CD4-positive, alpha-beta T cell treated with Interleukin-6 for 4 hours (primary cell): ENCODE data around the gene NOTCH3.

Experiments
- DNase-seq: peaks from one replicate; pipeline ENCODE4 v3.0.0-alpha.2; 2020; ENCODE audit warnings: mixed read lengths

NOTCH3 gene

DNA sequence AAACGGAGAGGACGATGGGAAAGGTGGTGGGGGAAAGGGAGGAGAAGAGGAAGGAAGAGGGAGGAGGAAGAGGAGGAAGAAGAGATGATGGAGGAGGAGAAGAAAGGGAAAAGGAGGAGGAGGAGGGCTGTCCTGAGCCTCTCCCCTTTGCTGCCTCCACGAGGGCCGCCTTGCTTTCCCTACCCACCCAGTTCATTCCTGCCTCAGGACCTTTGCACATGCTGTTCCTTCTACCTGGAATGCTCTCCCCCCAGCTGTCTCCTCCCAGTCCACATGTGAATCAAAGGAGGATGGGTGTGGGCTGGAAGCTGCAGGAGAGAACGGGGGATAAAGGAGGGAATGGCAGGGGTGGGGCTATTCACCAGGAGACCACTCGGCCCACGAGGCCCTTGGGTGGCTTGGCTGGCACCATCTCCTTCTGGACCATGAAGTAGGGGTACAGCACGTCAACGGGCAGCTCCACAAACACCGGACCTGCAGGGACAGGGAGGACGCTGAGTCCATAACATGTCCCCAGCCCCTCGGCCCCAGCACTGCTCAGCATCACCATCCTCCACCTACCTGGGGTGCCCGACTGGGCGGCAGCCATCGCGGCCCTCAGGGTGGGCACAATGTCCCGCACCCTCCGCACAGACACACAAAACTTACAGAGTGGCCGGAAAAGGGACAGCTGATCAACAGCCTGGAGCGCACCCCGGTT lies 78.3 kb downstream of the NOTCH3 start:
- no peak for DNase-seq

DNA sequence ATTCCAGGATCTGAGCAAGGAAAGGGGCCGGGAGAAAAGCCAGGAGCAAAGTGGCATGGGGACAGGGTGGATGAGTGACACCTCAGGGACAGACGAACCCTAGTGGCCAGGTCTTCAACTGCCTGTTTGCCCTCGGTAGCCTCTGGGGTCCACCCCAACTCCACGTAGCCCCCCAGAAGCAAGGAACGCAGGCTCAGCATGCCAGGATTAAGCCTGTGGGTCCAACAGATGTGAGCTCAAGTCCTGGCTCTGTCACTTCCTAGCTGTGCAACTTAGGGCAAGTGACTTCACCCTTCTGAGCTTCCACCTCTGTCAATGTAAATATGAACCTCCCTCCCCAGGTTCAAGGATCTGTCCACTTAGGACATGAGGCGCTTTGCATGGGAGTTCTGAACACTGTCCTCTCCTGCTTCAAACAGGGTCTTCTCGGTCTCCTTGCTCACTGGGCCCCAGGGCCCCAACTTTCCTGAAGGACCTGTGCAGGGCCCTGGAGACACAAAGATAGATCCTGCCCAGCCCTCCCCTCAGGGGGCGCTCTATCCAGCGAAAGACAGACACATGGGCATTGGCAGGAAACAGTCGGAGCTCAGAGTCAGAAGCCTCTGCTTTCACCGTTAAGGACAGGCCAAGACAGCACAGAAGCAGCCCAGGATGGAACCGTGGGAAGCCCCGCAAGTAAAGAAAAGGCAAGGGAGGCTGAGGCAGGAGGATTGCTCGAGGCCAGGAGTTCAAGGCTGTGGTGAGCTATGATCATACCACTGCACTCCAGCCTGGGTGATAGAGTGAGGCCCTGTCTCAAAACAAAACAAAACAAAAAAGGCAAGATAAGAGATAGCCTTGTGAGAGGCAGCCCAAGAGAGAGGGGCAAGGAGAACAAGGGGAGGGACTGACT lies 80.4 kb downstream of the NOTCH3 start:
- DNase-seq = no peak

DNA sequence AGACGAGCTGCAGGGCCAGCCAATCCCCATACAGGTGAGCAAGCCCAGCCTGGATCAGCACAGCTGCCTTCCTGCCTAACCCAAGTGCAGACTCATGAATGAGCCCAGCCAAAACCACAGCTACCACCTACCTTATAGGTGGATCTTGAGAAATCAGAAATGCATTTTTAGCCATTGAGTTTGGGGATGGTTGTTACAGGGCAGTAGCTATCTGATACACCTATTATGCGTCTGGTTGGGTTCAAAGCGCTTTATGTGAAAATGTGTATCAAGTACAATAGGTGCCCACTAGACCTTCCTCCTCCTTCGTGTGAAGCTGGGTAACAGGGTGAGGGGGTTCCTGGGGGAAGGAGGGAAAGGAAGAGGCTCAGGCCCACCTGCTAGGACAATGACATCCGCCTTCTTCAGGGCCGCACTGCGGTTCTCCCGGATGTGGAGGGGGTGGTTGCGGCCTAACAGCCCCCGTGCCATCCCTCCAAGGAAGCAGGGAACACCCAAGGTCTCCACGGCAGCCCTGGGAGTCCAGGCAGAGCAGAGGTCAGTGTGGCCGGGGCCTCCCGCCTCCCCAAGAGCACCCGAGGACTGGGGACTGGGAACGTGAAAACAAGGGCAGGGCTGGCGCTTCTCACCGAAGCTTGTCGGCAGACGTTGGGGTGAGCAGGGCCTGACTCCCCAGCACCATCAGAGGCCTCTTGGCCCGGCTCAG lies 81.9 kb downstream of the NOTCH3 start:
- no peak for DNase-seq

DNA sequence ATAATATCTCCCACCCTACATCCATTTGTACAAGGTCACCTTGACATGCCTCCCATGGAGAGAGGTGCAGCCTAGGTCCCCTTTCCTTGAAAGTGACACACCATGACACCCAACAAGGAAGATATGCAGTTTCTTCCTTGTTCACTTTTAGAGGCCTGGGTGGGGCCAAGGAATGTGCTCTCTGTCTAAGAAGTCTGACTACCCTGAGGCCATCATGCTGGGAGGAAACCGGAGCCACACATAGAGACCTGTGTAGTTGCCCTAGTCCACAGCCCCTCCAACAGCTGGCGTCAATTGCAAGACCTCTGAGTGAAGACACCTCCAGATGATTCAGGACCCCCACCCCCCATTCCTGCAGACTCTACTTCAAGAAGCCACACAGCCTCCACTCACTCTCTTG lies 82.5 kb downstream of the NOTCH3 start:
- no peak for DNase-seq

DNA sequence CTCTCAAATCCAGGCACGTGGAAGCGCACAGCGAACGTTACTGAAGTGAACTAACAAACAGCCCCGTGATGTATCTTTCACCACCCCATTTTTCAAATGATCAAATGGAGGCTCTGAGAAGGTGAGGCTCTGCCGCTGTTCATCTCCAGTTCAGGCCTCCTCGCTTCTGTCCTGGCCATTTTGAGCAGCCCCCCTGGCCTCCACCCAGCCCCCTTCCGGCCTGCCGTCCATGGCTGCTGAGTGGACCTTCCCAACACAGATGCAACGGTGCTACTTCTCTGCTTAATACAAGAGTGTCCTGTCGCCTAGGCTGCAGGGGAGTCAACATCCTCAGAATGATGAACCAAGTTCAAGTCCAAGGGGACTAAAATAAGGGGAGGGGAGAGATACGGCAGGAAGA lies 83.9 kb downstream of the NOTCH3 start:
- DNase-seq = no peak

DNA sequence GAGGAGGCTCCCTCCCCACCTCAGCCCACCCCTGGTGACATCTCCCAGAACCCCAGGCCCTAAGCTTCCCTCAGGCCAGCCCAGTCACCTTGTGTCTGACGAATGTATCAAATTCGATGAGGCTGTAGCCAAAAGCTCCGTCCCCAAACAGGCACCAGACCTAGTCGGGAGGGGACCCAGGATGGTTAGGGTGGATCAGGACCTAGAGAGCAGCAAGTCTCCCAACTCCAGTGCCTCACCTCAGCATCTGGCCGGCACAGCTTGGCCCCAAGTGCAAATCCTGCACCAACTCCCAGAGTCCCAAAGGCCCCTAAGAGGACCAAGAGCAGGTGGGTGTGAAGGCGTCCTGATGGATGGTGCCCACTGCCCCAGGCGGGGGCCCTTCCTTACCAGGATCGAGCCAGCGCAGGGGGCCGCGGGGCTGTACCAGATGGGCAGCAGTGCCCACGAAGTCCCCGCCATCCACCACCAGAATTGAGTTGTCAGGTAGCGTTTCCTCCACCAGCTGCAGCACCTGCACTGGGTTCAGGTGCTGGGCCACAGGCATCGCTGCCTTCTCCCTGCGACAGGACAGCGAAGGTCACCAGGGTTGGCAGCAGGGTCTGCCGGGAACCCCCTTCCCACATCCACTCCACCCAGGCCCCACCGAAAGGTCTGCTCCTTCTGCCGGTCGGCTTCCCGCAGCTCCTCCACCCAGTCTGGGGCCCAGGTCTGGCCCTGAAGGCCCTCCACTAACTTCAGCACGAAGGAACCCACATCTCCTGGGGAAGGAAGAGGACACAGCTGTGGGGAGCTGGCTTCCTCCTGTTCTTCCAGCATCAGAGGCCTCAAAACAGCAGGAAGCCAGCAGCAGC lies 84.8 kb downstream of the NOTCH3 start:
- DNase-seq = no peak

DNA sequence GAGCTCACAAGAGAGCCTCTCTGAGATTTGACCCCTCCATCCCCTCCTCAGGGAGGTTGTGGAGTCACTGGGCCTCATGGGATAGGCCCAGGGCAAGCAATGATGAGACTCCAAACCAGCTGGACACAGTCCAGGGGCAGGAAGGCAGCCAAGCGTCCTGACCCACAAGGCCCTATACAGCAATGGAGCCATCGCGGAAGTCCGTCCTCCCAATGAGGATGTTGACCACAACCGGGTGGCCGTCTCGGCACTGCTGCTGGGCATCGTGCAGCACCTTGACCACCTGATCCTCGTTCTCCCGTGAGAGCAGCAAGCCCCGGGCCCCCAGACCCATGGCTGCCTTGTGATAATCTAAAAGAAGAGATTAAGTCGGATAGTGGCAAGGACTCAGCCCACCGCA lies 85.7 kb downstream of the NOTCH3 start:
- DNase-seq = no peak

DNA sequence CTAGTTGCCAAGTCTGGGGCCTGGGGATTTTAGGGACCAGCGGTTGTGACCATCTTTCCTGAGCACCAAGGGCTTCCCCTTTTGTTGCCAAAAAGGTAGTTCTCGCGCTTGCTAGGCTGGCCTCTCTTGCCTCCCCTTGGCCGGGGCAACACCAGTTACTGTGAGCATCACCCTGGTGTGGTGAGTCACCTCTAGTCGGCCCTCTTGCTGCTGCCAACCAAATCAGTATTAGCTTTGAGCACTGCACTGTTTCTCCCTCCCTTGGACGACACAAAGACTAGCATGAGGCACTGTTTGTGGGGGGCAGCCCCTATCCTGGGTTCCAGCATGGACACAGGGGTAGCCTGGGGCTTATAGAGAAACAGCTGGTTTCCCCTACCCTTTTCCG lies 86.6 kb downstream of the NOTCH3 start:
- no peak for DNase-seq

DNA sequence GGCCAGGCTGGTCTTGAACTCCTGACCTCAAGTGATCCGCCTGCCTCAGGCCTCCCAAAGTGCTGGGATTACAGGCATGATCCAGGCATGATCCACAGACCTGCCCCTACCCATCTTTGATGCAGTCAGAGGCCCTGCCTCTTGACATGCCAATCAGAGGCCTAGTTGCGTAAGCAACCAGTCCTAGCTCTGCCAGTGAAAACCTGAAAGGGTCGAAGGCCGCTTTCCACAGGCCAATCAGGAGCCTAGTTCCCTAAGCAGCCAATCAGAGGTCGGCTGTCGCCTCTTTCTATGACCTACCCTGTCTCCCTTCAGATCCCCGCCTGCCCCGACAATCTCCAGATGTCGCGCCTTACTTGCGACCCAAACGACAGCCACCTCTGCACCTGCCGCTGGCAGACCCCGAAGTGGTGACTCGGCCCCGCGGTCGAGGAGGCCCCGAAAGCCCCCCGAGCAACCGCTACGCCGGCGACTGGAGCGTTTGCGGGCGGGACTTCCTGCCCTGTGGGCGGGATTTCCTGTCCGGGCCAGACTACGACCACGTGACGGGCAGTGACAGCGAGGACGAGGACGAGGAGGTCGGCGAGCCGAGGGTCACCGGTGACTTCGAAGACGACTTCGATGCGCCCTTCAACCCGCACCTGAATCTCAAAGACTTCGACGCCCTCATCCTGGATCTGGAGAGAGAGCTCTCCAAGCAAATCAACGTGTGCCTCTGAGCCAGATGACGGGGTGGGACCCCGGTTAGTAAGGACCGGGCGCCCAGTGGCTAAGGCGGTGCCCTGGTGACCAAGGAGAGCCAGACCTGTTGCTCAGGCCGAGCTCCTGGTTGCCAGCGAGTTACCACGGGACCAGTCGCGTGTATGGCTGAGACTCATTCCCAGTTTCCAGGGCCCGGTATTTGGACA lies 87.3 kb downstream of the NOTCH3 start:
- no peak for DNase-seq

DNA sequence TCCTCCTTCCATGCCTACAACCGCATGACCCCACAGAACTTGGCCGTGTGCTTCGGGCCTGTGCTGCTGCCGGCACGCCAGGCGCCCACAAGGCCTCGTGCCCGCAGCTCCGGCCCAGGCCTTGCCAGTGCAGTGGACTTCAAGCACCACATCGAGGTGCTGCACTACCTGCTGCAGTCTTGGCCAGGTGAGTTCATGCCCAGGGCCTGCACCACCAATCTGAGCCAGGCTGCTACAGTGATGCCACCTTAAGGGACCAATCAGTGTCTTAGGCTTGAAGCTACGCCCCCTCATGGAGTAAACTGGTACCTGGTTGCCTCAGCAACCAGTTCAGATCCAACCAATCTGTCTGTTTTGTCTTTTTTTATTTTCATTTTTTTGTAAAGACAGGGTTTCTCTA lies 88.4 kb downstream of the NOTCH3 start:
- no peak for DNase-seq

DNA sequence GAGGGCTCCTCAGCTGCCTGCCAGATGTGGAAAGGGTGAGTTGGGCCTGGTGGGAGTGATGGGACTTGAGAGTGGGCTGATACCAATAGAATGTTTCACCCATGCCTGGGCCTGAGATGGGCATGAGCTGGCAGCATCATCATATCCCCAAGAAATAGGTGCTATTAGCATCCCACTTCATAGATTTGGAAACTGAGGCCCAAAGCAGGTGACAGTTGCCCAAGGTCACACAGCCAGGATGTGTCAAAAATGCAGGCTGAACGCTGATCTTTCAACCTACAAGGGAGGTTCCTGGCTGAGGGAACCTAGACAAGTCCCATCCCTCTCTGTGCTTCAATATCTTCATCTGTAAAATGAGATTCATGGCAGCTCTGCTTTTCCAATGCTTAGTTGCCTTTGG lies 89.0 kb downstream of the NOTCH3 start:
- DNase-seq = no peak

DNA sequence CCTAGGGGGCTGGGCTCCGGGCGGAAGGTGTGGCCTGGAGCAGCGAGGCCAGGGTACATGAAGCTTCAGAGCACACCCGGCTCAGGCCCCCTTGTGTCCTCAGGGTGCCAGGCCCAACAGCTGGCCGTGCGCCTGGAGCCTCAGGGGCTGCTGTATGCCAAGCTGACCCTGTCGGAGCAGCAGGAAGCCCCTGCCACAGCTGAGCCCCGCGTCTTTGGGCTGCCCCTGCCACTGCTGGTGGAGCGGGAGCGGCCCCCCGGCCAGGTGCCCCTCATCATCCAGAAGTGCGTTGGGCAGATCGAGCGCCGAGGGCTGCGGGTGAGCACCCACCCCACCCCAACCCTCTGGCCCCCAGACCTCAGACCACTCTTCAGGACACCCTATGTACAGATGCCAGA lies 90.4 kb downstream of the NOTCH3 start:
- no peak for DNase-seq

DNA sequence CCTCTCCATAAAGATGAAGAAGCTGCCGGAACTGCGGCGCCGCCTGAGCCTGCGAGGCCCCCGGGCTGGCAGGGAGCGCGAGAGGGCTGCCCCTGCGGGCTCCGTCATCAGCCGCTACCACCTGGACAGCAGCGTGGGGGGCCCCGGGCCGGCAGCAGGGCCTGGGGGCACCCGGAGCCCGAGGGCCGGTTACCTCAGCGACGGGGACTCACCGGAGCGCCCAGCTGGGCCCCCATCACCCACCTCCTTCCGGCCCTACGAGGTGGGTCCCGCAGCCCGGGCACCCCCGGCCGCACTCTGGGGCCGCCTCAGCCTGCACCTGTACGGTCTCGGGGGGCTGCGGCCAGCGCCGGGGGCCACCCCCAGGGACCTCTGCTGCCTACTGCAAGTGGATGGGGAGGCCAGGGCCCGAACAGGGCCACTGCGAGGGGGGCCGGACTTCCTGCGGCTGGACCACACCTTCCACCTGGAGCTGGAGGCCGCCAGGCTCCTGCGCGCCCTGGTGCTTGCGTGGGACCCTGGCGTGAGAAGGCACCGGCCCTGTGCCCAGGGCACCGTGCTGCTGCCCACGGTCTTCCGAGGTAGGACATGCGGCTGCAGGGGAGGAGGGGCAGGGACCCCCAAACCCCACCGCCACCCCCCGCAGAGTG lies 90.9 kb downstream of the NOTCH3 start:
- no peak for DNase-seq
